Lower lobe of right lung (tissue), 2 donors: Measurements from ENCODE around the gene NUBPL. TPM values are rescaled to one million over a fixed set of nuclear protein-coding genes. Genes with fewer than 3 reads are reported as not detected.

Experiments
- ATAC-seq, 2 donors: fragments of 200-7000 bp; cut with Tn5 transposase; one replicate each; pipeline ENCODE4 v1.9.1; 2020 to 2022; ENCODE audit warnings: mild to moderate bottlenecking in 2 of 2, moderate library complexity in 2 of 2
- DNase-seq: peaks from one replicate; pipeline ENCODE4 v3.0.0-alpha.2; 2020
- H3K27ac ChIP-seq: fragments of 200-600 bp; one replicate; pipeline ENCODE4 v1.8.0; 2022
- H3K27me3 ChIP-seq: fragments of 200-600 bp; one replicate; pipeline ENCODE4 v1.8.0; 2022; ENCODE audit warnings: low read depth
- H3K36me3 ChIP-seq: fragments of 200-600 bp; one replicate; pipeline ENCODE4 v1.8.0; 2022; ENCODE audit warnings: mild to moderate bottlenecking
- H3K4me1 ChIP-seq: fragments of 200-600 bp; one replicate; pipeline ENCODE4 v1.8.0; 2022
- H3K4me3 ChIP-seq: fragments of 200-600 bp; one replicate; pipeline ENCODE4 v1.8.0; 2022; ENCODE audit warnings: mild to moderate bottlenecking
- H3K9me3 ChIP-seq: fragments of 200-600 bp; one replicate; pipeline ENCODE4 v1.8.0; 2022
- CTCF ChIP-seq: fragments of 200-600 bp; IDR thresholded peaks from one replicate; pipeline ENCODE4 v1.8.0; 2022; ENCODE audit warnings: antibody characterized with exemption, mild to moderate bottlenecking
- intact Hi-C: fragments of 100-400 bp; cut with DNase I; formaldehyde crosslinking; loops from one replicate; pipeline ENCODE4 v1.11.0; 2022
- total RNA-seq: library from RNA; stranded (reverse); fragmentation: NEBNext Ultra II Directional; extraction: Animal tissue kit (Norgen Biotek cat#: 25700); gene quantifications from one replicate; pipeline ENCODE4 v1.2.1, GENCODE V29; 2021
- donor health status: DM: no; HTN: yes; CAD: no; lungs with severe emphysema.

The NUBPL gene
- total RNA-seq, 1 donor from 2014 or later, result 8.6 TPM

GRCh38 chr14:31819281-31819680 lies 258.1 kb downstream of the NUBPL start:
- no peaks in the 10 kb centered on the region for H3K4me1 ChIP-seq
- H3K27ac ChIP-seq, result no peak overlapping the region
- no peaks in the 10 kb centered on the region for H3K27me3 ChIP-seq
- no peaks in the 10 kb centered on the region for H3K36me3 ChIP-seq
- peaks cover 4% of the 10 kb centered on the region for H3K9me3 ChIP-seq
- intact Hi-C loops, result no loop called here
- no peak for TF ChIP-seq CTCF
- no peak for ATAC-seq
- no peak overlapping the region for H3K4me3 ChIP-seq
- DNase-seq, result no peak

GRCh38 chr14:31825459-31825858 lies 264.3 kb downstream of the NUBPL start:
- intact Hi-C loops, result no loop called here
- no peak overlapping the region for H3K27ac ChIP-seq
- no peaks in the 10 kb centered on the region for H3K9me3 ChIP-seq
- DNase-seq (no peak), ATAC-seq (no peak)
- no peak for TF ChIP-seq CTCF
- no peak overlapping the region for H3K4me3 ChIP-seq
- no peaks in the 10 kb centered on the region for H3K36me3 ChIP-seq
- H3K4me1 ChIP-seq, result no peaks in the 10 kb centered on the region
- H3K27me3 ChIP-seq, result no peaks in the 10 kb centered on the region

- Histone ChIP-seq H3K27ac (no peak overlapping the region), H3K27me3 (no peaks in the 10 kb centered on the region), H3K36me3 (no peaks in the 10 kb centered on the region), H3K4me3 (no peak overlapping the region), H3K4me1 (no peaks in the 10 kb centered on the region), H3K9me3 (no peaks in the 10 kb centered on the region)
- DNase-seq, result no peak
- no peak for ATAC-seq
- TF ChIP-seq CTCF, result no peak
- intact Hi-C loops, result no loop called here
Observed at GRCh38 chr14:31827325-31827724, 266.1 kb downstream of the NUBPL start.

- DNase-seq (no peak), ATAC-seq (no peak)
- Histone ChIP-seq H3K36me3 (no peaks in the 10 kb centered on the region), H3K4me1 (no peaks in the 10 kb centered on the region), H3K27me3 (no peaks in the 10 kb centered on the region), H3K27ac (no peak overlapping the region), H3K9me3 (no peaks in the 10 kb centered on the region), H3K4me3 (no peak overlapping the region)
- intact Hi-C loops, result no loop called here
- TF ChIP-seq CTCF, result no peak
Observed at GRCh38 chr14:31828946-31829868, 268.0 kb downstream of the NUBPL start.

- Histone ChIP-seq H3K4me3 (no peak overlapping the region), H3K27me3 (no peaks in the 10 kb centered on the region), H3K4me1 (no peaks in the 10 kb centered on the region), H3K9me3 (no peaks in the 10 kb centered on the region), H3K36me3 (no peaks in the 10 kb centered on the region), H3K27ac (no peak overlapping the region)
- no peak for DNase-seq
- ATAC-seq, result no peak
- no peak for TF ChIP-seq CTCF
- intact Hi-C loops, result no loop called here
Observed at GRCh38 chr14:31834616-31835015, 273.4 kb downstream of the NUBPL start.
